Gastroesophageal sphincter (tissue), 4 donors: ENCODE measurements around the gene SCIN. TPM values are rescaled to one million over a fixed set of nuclear protein-coding genes. Genes with fewer than 3 reads are reported as not detected.

Experiments
- ATAC-seq: fragments of 150-250 bp; one replicate; pipeline ENCODE4 v1.9.1; 2016; ENCODE audit warnings: mild to moderate bottlenecking, moderate library complexity
- H3K27ac ChIP-seq, 4 donors: fragments of 200-600 bp; sonication (generic) in 3 of 4; 1 replicate in 3 of 4; 2 replicates in 1 of 4; pipeline ENCODE4 v1.5.1; 2016 to 2019
- H3K27me3 ChIP-seq: fragments of 200-600 bp; sonication (generic); one replicate; pipeline ENCODE4 v1.5.1; 2019
- H3K36me3 ChIP-seq, 2 donors: fragments of 200-600 bp; sonication (generic); one replicate each; pipeline ENCODE4 v1.5.1; 2019; ENCODE audit warnings: control low read depth in 1 of 2
- H3K4me1 ChIP-seq, 3 donors: fragments of 200-600 bp; sonication (generic); 1 replicate in 2 of 3; 2 replicates in 1 of 3; pipeline ENCODE4 v1.5.1; 2016 to 2019; ENCODE audit warnings: control low read depth in 2 of 3
- H3K4me3 ChIP-seq, 2 donors: fragments of 200-600 bp; sonication (generic); one replicate each; pipeline ENCODE4 v1.5.1; 2019; ENCODE audit warnings: mild to moderate bottlenecking in 1 of 2, moderate library complexity in 1 of 2
- H3K9me3 ChIP-seq, 3 donors: fragments of 200-600 bp; sonication (generic); one replicate each; pipeline ENCODE4 v1.5.1; 2017 to 2019; ENCODE audit warnings: control low read depth in 2 of 3
- CTCF ChIP-seq, 4 experiments: fragments of 200-600 bp in 2 of 4; fragments of 450-650 bp in 2 of 4; sonication (generic) in 1 of 4; IDR thresholded peaks; one replicate each; pipeline ENCODE4 v1.5.1; 2017 to 2019; ENCODE audit warnings: antibody characterized with exemption in 4 of 4, mild to moderate bottlenecking in 2 of 4, moderate library complexity in 2 of 4
- EP300 ChIP-seq: sonication (generic); formaldehyde crosslinking; IDR thresholded peaks from one replicate; pipeline ENCODE4 v1.6.1; 2017; ENCODE audit warnings: antibody characterized with exemption, mild to moderate bottlenecking
- POLR2A ChIP-seq, 2 donors: fragments of 450-650 bp; IDR thresholded peaks; one replicate each; pipeline ENCODE4 v1.6.1; 2017; ENCODE audit warnings: antibody characterized with exemption in 2 of 2, mild to moderate bottlenecking in 2 of 2, moderate library complexity in 1 of 2
- POLR2AphosphoS5 ChIP-seq: sonication (generic); formaldehyde crosslinking; IDR thresholded peaks from one replicate; pipeline ENCODE4 v1.6.1; 2017; ENCODE audit warnings: antibody characterized with exemption
- WGBS, 2 donors: methylation state at CpG; one replicate each; pipeline ENCODE4 v1.1.5; 2018; ENCODE audit warnings: low coverage in 1 of 2; 5-methylcytosine and 5-hydroxymethylcytosine counted together
- total RNA-seq, 4 donors: library from RNA; depleted of rRNA; stranded (reverse); fragments of >200 nt; gene quantifications; one replicate each; pipeline ENCODE4 v1.1.0, GENCODE V29; 2016

The SCIN gene
- total RNA-seq, 4 donors from 2014 or later = 0.62 to 5.8 (median 2.3) TPM

- TF ChIP-seq POLR2AphosphoS5 (no peak), POLR2A (IDR thresholded peaks at IDR 0.05) (no peak)
- no peak for ATAC-seq
- H3K4me1 ChIP-seq = peaks cover 0 to 18% (median 4%) of the 10 kb centered on the region in 3 donors
- WGBS, 2 donors = 38 to 47% methylated on average over 4 to 5 of the region's 5 CpGs
- H3K36me3 ChIP-seq = no peaks in the 10 kb centered on the region
- peak overlapping the region in 1 of 2 donors; percentile 49 for H3K4me3 ChIP-seq
- H3K27ac ChIP-seq = no peak overlapping the region
- H3K27me3 ChIP-seq = peaks cover 33% of the 10 kb centered on the region
- H3K9me3 ChIP-seq = no peaks in the 10 kb centered on the region
Observed at GRCh38 chr7:12569673-12570072, 847 bp upstream of the SCIN start.

- TF ChIP-seq POLR2AphosphoS5 (no peak), EP300 (no peak), POLR2A (IDR thresholded peaks at IDR 0.05) (no peak), CTCF (IDR thresholded peaks at IDR 0.05) (no peak)
- peaks cover 0 to 18% (median 4%) of the 10 kb centered on the region in 3 donors for H3K4me1 ChIP-seq
- ATAC-seq = peak; percentile 28
- H3K4me3 ChIP-seq = peak overlapping the region; percentile 16 to 49
- peaks cover 33% of the 10 kb centered on the region for H3K27me3 ChIP-seq
- H3K27ac ChIP-seq = no peak overlapping the region
- 2 to 7% methylated on average over 8 to 9 of the region's 10 CpGs for WGBS, 2 donors
- H3K36me3 ChIP-seq = no peaks in the 10 kb centered on the region
- no peaks in the 10 kb centered on the region for H3K9me3 ChIP-seq
Observed at GRCh38 chr7:12570168-12570533, 369 bp upstream of the SCIN start.

GRCh38 chr7:12571691-12572090 lies 1.2 kb downstream of the SCIN start:
- TF ChIP-seq EP300 = no peak
- no peak overlapping the region for H3K4me3 ChIP-seq
- H3K4me1 ChIP-seq = peaks cover 0 to 18% (median 4%) of the 10 kb centered on the region in 3 donors
- WGBS, 2 donors = 72 to 78% methylated on average over 5 of the region's 5 CpGs
- H3K9me3 ChIP-seq = no peaks in the 10 kb centered on the region
- H3K27ac ChIP-seq = no peak overlapping the region
- ATAC-seq = no peak
- H3K36me3 ChIP-seq = no peaks in the 10 kb centered on the region
- H3K27me3 ChIP-seq = peaks cover 27% of the 10 kb centered on the region

- no peaks in the 10 kb centered on the region for H3K36me3 ChIP-seq
- TF ChIP-seq EP300 (no peak), POLR2A (IDR thresholded peaks at IDR 0.05) (no peak), POLR2AphosphoS5 (no peak), CTCF (IDR thresholded peaks at IDR 0.05) (no peak)
- no peak overlapping the region for H3K4me3 ChIP-seq
- peaks cover 27% of the 10 kb centered on the region for H3K27me3 ChIP-seq
- 22 to 64% methylated on average over 1 to 2 of the region's 2 CpGs for WGBS, 2 donors
- H3K9me3 ChIP-seq = no peaks in the 10 kb centered on the region
- H3K4me1 ChIP-seq = peaks cover 0 to 18% (median 4%) of the 10 kb centered on the region in 3 donors
- ATAC-seq = no peak
- no peak overlapping the region for H3K27ac ChIP-seq
Observed at GRCh38 chr7:12572941-12573575, 2.5 kb downstream of the SCIN start.

GRCh38 chr7:12573885-12574284 lies 3.4 kb downstream of the SCIN start:
- H3K9me3 ChIP-seq = no peaks in the 10 kb centered on the region
- H3K4me1 ChIP-seq = peaks cover 0 to 18% (median 4%) of the 10 kb centered on the region in 3 donors
- TF ChIP-seq EP300 (no peak), CTCF (IDR thresholded peaks at IDR 0.05) (no peak), POLR2AphosphoS5 (no peak), POLR2A (IDR thresholded peaks at IDR 0.05) (no peak)
- WGBS, 2 donors = 88 to 100% methylated on average over 1 of the region's 1 CpG
- no peak overlapping the region for H3K4me3 ChIP-seq
- no peak for ATAC-seq
- H3K27me3 ChIP-seq = peaks cover 23% of the 10 kb centered on the region
- H3K27ac ChIP-seq = no peak overlapping the region
- no peaks in the 10 kb centered on the region for H3K36me3 ChIP-seq

- H3K27ac ChIP-seq = no peak overlapping the region
- no peaks in the 10 kb centered on the region for H3K36me3 ChIP-seq
- no peaks in the 10 kb centered on the region for H3K27me3 ChIP-seq
- ATAC-seq = no peak
- no peaks in the 10 kb centered on the region for H3K4me1 ChIP-seq
- no peak for TF ChIP-seq POLR2A (IDR thresholded peaks at IDR 0.05)
- TF ChIP-seq EP300 = no peak
- no peak for TF ChIP-seq POLR2AphosphoS5
- TF ChIP-seq CTCF (IDR thresholded peaks at IDR 0.05) = no peak
- no peak overlapping the region for H3K4me3 ChIP-seq
- H3K9me3 ChIP-seq = no peaks in the 10 kb centered on the region
- 87 to 92% methylated on average over 6 of the region's 8 CpGs for WGBS, 2 donors
Observed at GRCh38 chr7:12578930-12579640, 8.6 kb downstream of the SCIN start.
